ENCODE data around the gene BTBD7. TPM values are rescaled to one million over a fixed set of nuclear protein-coding genes. Genes with fewer than 3 reads are reported as not detected.

The BTBD7 gene
- total and polyA plus RNA-seq, 9 of the 15 experiments (the other 6 are each of a cell fraction or from before 2014, with no cell fraction given) = 2.5 to 12.9 (median 6.2) TPM

DNA sequence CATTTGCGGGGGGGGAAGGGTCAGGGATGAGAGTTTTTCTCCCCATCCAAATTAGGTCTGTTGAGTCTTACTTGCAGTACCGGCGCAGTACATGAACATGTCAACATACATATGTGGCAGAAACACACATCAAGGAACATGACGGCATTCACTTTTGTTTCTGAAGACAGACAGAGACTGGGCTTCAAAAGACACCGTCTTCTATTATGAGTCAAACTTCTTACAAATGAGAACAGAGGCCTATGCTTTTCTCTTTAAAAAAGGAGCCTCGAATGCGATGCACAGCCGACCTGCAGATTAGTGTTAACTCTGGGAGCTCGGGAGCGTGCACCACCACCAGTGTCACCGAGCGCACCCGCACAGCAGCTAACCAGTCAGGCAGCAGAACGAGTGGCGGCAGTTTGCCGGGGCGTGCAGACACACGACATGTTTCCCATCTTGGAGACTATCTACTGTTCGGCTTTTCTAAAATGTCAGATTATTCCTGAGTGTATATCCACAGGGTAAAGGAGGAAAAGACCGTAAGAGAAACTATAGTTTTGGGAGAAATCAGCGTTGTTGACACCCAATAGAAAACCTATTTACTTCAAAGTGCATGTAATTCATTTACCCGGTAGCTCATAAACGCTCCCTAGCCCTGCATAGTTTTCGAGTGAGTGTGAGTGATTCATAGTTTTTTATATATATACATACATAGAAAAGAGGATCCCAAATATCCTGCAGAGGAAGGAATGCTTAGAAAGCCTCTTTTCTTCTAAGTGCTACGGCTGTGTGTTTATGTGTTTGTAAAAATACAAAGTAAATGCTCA is 92.8 kb downstream of the BTBD7 start:
- Histone ChIP-seq H3K4me3 (no peak overlapping the region), H3K9me3 (replicated peaks; ENCODE audit: control insufficient read depth, insufficient read depth, low read depth, low read length) (no peaks in the 10 kb centered on the region), H2AFZ (ENCODE audit: low read depth, low read length) (no peak overlapping the region), H3K9me1 (ENCODE audit: control insufficient read depth, insufficient read depth, low read length) (no peaks in the 10 kb centered on the region), H3K9ac (ENCODE audit: insufficient read depth in 1 of 2, low read depth in 2 of 2, low read length in 2 of 2) (no peak overlapping the region), H3K27me3 (ENCODE audit: control insufficient read depth in 2 of 2, insufficient read depth in 2 of 2, low read length in 2 of 2) (0 out of 5 replicates have a peak, but pooled peaks cover 0 to 2% of the 10 kb centered on the region in 2 experiments), H3K79me2 (ENCODE audit: control insufficient read depth, insufficient read depth, low read length) (no peaks in the 10 kb centered on the region), H4K20me1 (replicated peaks; ENCODE audit: control insufficient read depth, insufficient read depth, low read length) (no peaks in the 10 kb centered on the region), H3K27ac (ENCODE audit: extremely low read depth, low read depth, low read length) (no peak overlapping the region), H3K4me1 (replicated peaks in 1 of 2; ENCODE audit: control insufficient read depth in 2 of 2, insufficient read depth in 2 of 2, low read length in 2 of 2) (no peaks in the 10 kb centered on the region), H3K4me2 (ENCODE audit: insufficient read depth, low read length) (no peak overlapping the region), H3K36me3 (ENCODE audit: control insufficient read depth, insufficient read depth, low read length) (peaks cover 15% of the 10 kb centered on the region; the same call in 2 of the 3 replicates)
- FAIRE-seq (no peak), ATAC-seq (no peak), DNase-seq (ENCODE audit: extremely low read depth in 1 of 4, low spot score in 3 of 4) (no peak)
- CTCF ChIA-PET (ENCODE audit: low intra/inter-chr PET ratio) = no interaction called here
- WGBS (ENCODE audit: insufficient coverage, low coverage, missing lambda C conversion rate) = 89% methylated on average over 14 of the region's 25 CpGs
- in situ Hi-C loops (cut with MboI) = loop anchor here (5.0 kb wide), 1 partner anchor 302 kb away; no protein-coding TSS in a partner anchor
- intact Hi-C loops (cut with micrococcal nuclease) = loop anchor here (10.0 kb wide), 1 partner anchor 235 kb away; no protein-coding TSS in a partner anchor
- TF ChIP-seq, protein P1, sequence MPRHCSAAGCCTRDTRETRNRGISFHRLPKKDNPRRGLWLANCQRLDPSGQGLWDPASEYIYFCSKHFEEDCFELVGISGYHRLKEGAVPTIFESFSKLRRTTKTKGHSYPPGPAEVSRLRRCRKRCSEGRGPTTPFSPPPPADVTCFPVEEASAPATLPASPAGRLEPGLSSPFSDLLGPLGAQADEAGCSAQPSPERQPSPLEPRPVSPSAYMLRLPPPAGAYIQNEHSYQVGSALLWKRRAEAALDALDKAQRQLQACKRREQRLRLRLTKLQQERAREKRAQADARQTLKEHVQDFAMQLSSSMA (CRISPR knock-in tag; IDR thresholded peaks at IDR 0.05) = no peak
- TF ChIP-seq ZNF212 (CRISPR knock-in tag; IDR thresholded peaks at IDR 0.05) (no peak), ZNF76 (CRISPR knock-in tag; IDR thresholded peaks at IDR 0.05; ENCODE audit: borderline replicate concordance) (no peak), SP2 (IDR thresholded peaks at IDR 0.05; ENCODE audit: extremely low read depth, low read depth, low read length, poor library complexity, severe bottlenecking) (no peak), MECOM (CRISPR knock-in tag; IDR thresholded peaks at IDR 0.05) (no peak)
- TF ChIP-seq, protein P2, sequence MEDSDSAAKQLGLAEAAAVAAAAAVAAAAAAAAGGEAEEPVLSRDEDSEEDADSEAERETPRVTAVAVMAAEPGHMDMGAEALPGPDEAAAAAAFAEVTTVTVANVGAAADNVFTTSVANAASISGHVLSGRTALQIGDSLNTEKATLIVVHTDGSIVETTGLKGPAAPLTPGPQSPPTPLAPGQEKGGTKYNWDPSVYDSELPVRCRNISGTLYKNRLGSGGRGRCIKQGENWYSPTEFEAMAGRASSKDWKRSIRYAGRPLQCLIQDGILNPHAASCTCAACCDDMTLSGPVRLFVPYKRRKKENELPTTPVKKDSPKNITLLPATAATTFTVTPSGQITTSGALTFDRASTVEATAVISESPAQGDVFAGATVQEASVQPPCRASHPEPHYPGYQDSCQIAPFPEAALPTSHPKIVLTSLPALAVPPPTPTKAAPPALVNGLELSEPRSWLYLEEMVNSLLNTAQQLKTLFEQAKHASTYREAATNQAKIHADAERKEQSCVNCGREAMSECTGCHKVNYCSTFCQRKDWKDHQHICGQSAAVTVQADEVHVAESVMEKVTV (CRISPR knock-in tag; IDR thresholded peaks at IDR 0.05) = no peak
- POLR2A ChIA-PET = interaction anchor here (0.7 kb wide), 1 partner anchor 47 kb away, joined by 3 read pairs; no protein-coding TSS in a partner anchor
- BruUV-seq (replicated peaks) = no TSS peak

Measured in K562 (cell line).